Sciatic nerve (tissue), 2 donors: ENCODE data around the gene PLCE1. TPM values are rescaled to one million over a fixed set of nuclear protein-coding genes. Genes with fewer than 3 reads are reported as not detected.
A peak's percentile ranks its signal among the peaks of the same experiment; 100 is the strongest.

Experiments used
- ATAC-seq: fragments of 200-7000 bp; cut with Tn5 transposase; one replicate; pipeline ENCODE4 v1.9.1; 2020; ENCODE audit warnings: mild to moderate bottlenecking, moderate library complexity
- DNase-seq: peaks from one replicate; pipeline ENCODE4 v3.0.0-alpha.2; 2020; ENCODE audit warnings: low spot score
- intact Hi-C: fragments of 100-400 bp; cut with DNase I; formaldehyde crosslinking; loops from one replicate; pipeline ENCODE4 v1.14.2; 2022
- total RNA-seq: library from RNA; stranded (reverse); fragmentation: NEBNext Ultra II Directional; extraction: Animal tissue kit (Norgen Biotek cat#: 25700); gene quantifications from one replicate; pipeline ENCODE4 v1.2.1, GENCODE V29; 2021
- donor health status: DM: no; HTN: no; CAD: no.
- donor health status: DM: no; HTN: no; CAD: no.

PLCE1 gene
- total RNA-seq, 1 donor from 2014 or later = 16.9 TPM

DNA sequence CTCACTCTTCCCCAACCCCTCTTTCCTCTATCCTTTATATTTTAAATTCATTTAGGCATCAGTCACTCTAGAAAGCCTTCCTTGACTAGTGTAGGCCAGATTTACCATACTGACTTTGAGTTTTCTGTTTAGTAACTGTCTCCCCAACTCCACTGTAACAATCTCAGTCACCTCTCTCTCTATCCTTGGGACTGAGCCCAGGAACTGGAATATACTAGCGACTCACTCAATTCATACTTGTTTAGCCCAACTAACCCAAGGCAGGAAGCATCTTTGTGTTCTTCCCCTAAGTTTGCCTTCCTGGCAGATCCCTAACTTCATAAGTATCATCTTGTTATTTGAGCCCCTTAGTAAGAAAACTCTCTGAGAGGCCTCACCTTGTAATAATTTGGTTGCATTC is 19.1 kb downstream of the PLCE1 start:
- DNase-seq = no peak
- no peak for ATAC-seq
- intact Hi-C loops = no loop called here

GRCh38 chr10:94013331-94013760 is 19.6 kb downstream of the PLCE1 start:
- intact Hi-C loops = no loop called here
- no peak for DNase-seq
- no peak for ATAC-seq

DNA sequence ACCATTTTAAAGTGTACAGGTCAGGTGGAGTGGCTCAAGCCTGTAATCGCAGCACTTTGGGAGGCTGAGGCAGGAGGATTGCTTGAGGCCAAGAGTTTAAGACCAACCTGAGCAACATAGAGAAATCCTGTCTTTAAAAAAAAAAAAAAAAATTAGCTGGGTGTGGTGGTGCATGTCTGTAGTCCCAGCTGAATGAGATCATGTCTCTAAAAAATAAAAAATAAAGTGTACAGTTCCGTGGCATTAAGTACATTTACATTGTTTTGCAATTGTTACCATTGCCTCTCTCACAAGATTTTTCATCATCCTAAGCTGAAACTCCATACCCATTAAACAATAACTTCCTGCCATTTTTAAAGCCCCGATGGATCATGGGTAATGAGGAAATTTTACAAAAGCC is 20.6 kb downstream of the PLCE1 start:
- ATAC-seq (no peak), DNase-seq (no peak)
- intact Hi-C loops = no loop called here

GRCh38 chr10:94016727-94017714 is 23.3 kb downstream of the PLCE1 start:
- intact Hi-C loops = no loop called here
- ATAC-seq = no peak

GRCh38 chr10:94018107-94018506 is 24.4 kb downstream of the PLCE1 start:
- DNase-seq (no peak), ATAC-seq (no peak)
- intact Hi-C loops = no loop called here

More at GRCh38 chr10:94016727-94017714, 23.3 kb downstream of the PLCE1 start:
- DNase-seq = no peak

DNA sequence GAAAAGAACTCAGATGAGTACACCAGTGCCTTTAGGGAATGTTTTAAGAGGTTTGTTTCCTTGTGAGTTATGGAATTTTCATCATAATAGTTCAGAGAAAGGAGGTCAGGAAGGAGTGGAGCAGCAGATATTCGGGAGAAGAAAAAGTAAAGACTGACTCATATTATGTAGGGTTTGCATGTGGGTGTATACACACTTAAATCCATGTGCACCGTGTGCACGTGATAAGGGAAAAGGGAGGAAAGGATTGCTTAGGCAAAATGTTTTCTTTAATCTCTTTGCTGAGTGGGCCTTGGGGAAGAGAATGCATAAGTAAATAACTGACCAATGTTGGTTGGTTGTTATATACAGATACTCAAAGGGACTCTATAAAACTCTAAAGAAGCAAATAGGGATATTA is 30.2 kb downstream of the PLCE1 start:
- DNase-seq (no peak), ATAC-seq (no peak)
- intact Hi-C loops = no loop called here

GRCh38 chr10:94024407-94024806 is 30.7 kb downstream of the PLCE1 start:
- intact Hi-C loops = no loop called here
- no peak for DNase-seq
- no peak for ATAC-seq

- intact Hi-C loops = no loop called here
- ATAC-seq = no peak
- DNase-seq = no peak
Measured at GRCh38 chr10:94025806-94026205, 32.1 kb downstream of the PLCE1 start.

DNA sequence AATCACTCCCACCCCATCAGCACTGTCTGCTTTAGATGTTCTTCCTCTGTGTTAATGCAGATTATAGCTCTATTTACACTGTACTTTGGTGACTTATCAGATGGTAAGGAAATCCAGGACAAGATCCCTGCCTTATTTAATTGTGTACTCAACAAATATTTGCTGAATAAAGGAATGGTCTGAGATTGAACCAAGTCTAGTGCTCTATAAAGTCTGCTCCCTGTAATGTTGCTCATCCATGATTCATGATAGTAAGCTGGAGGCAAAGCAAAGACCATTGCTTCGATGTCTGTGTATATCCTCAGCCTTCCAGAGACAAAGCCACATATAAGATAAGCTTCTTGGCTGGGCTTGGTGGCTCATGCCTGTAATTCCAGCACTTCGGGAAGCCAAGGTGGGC is 33.5 kb downstream of the PLCE1 start:
- ATAC-seq = no peak
- DNase-seq = no peak
- intact Hi-C loops = no loop called here

DNA sequence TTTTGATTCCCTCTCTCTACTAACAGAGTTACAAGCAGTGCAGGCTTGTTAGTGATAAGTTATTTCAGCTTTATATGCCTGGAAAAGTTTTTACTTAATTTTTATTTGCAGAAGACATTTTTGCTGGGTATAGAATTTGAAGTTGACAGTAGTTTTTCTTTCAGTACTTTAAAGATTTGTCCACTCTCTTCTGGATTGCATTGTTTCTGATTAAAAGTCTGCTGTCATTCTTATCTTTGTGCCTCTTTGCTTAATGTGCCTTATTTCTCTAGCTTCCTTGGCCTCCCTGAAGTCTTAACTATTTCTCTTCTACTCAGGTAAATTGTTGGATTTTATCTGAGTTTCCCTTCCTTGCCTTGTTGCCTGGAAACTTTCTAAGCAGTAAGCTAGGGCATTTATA is 36.2 kb downstream of the PLCE1 start:
- no peak for ATAC-seq
- DNase-seq = no peak
- intact Hi-C loops = no loop called here

- ATAC-seq (no peak), DNase-seq (no peak)
- intact Hi-C loops = no loop called here
Measured at GRCh38 chr10:94035982-94036765, 42.4 kb downstream of the PLCE1 start.

- no peak for ATAC-seq
- intact Hi-C loops = no loop called here
- DNase-seq = no peak
Measured at GRCh38 chr10:94036766-94037033, 43.0 kb downstream of the PLCE1 start.

- DNase-seq (no peak), ATAC-seq (no peak)
- intact Hi-C loops = no loop called here
Measured at GRCh38 chr10:94037286-94037685, 43.6 kb downstream of the PLCE1 start.

GRCh38 chr10:94038024-94038423 is 44.3 kb downstream of the PLCE1 start:
- no peak for DNase-seq
- no peak for ATAC-seq
- intact Hi-C loops = no loop called here

DNA sequence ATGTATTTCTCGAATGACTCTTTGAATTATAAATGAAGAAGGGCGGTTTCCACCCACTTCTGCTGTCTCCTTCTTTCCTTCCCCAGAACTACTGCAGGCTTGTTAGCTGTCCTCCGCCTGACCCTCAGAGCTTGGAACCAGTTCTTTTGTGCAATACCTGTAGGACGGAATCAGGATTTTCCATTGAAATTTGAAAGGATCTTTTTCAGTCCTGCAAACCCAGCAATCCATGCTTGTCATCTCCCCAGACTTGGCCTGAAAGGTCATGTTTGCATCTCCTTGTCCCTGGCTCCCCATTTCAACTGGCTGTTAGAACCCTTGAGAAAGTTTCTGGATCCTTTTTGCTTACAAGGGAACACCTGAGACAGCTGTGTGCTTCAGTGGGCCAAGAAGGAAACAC is 47.5 kb downstream of the PLCE1 start:
- no peak for DNase-seq
- intact Hi-C loops = no loop called here
- ATAC-seq = no peak

DNA sequence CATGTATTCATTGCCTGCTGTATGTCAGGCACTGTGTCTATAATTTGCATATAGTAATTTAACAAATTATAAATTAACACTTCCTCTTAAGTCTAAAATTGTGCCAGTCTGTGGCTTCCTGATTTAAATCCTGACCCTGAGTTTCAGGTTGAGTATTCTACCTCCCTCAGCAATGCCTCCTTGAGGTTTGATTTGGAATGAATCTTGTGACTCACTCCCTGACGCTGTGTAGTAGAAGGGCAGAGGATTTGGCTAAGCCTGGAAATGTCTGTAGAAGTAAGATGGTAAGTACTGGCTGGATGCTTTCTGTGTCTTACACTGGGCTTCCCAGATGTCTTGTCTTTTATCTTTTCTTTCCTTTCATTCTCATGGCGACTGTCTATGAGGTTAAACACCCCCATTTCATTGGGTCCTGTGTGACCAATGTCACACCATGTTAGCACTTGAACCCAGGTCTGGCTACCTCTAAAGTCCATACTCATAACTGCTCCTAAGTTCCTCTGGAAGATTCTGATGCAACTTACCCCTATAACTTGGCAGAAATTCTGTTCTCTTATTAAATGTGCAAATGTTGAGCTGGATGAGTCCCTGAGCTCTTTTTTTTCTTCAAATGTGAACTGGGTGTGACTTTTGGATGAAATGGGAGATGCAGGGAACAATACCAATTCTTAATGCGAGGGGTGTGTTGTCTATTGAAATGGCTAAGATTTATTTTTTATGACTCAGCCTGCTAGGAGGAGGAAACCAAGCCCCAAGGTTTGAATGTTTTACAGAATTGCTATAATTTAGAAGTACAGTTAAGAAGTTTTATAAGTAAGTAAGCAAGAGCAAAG is 48.5 kb downstream of the PLCE1 start:
- intact Hi-C loops = no loop called here
- peak; percentile 76 for ATAC-seq
- DNase-seq = no peak

GRCh38 chr10:94042834-94043175 is 49.1 kb downstream of the PLCE1 start:
- intact Hi-C loops = no loop called here
- ATAC-seq = no peak
- no peak for DNase-seq
